HG03045 (cell line): Measurements from ENCODE around the gene NPPB.

Experiments
- ATAC-seq: cut with Tn5 transposase; IDR thresholded peaks from one replicate; pipeline ENCODE4 v1.9.1; 2021; ENCODE audit warnings: mild to moderate bottlenecking, moderate library complexity; ENCODE audit not compliant: unreplicated experiment

Gene NPPB

GRCh38 chr1:11881749-11882441 lies 23.1 kb upstream of the NPPB start:
- ATAC-seq = no peak

- ATAC-seq = no peak
Measured at GRCh38 chr1:11880911-11881748, 22.4 kb upstream of the NPPB start.

- ATAC-seq = no peak
Measured at GRCh38 chr1:11880181-11880575, 21.4 kb upstream of the NPPB start.

- ATAC-seq = no peak
Measured at GRCh38 chr1:11879311-11880180, 20.8 kb upstream of the NPPB start.

- ATAC-seq = no peak
Measured at GRCh38 chr1:11878891-11879190, 20.1 kb upstream of the NPPB start.

GRCh38 chr1:11878081-11878890 lies 19.5 kb upstream of the NPPB start:
- ATAC-seq = no peak

- no peak for ATAC-seq
Measured at GRCh38 chr1:11877074-11877473, 18.3 kb upstream of the NPPB start.

GRCh38 chr1:11875094-11875493 lies 16.3 kb upstream of the NPPB start:
- ATAC-seq = no peak

GRCh38 chr1:11874624-11875023 lies 15.9 kb upstream of the NPPB start:
- no peak for ATAC-seq

- no peak for ATAC-seq
Measured at GRCh38 chr1:11874258-11874562, 15.5 kb upstream of the NPPB start.

GRCh38 chr1:11873395-11874257 lies 14.9 kb upstream of the NPPB start:
- no peak for ATAC-seq

GRCh38 chr1:11872545-11872944 lies 13.8 kb upstream of the NPPB start:
- ATAC-seq = no peak

GRCh38 chr1:11869650-11870207 lies 11.0 kb upstream of the NPPB start:
- ATAC-seq = no peak

GRCh38 chr1:11869104-11869503 lies 10.4 kb upstream of the NPPB start:
- ATAC-seq = no peak

- no peak for ATAC-seq
Measured at GRCh38 chr1:11868331-11868980, 9.7 kb upstream of the NPPB start.

- no peak for ATAC-seq
Measured at GRCh38 chr1:11862890-11863289, 4.1 kb upstream of the NPPB start.

- no peak for ATAC-seq
Measured at GRCh38 chr1:11860587-11860986, 1.8 kb upstream of the NPPB start.

- no peak for ATAC-seq
Measured at GRCh38 chr1:11860083-11860482, 1.3 kb upstream of the NPPB start.
